Cardiac fibroblast (primary cell): ENCODE measurements around the gene SMIM35.

Experiments
- DNase-seq, 2 donors: peaks; one replicate each; pipeline versions ENCODE4 v3.0.0 to v3.0.0-alpha.2; 2010; ENCODE audit warnings: low read depth in 2 of 2
- H3K4me3 ChIP-seq, 2 donors: replicated peaks in 1 of 2; 1 replicate in 1 of 2; 2 replicates in 1 of 2; pipeline ENCODE4 v1.5.1; 2011; ENCODE audit warnings: low read depth in 2 of 2, low read length in 2 of 2, mild to moderate bottlenecking in 2 of 2, moderate library complexity in 1 of 2
- TF ChIP-seq, protein P1 (sequence below): IDR thresholded peaks from one replicate; pipeline ENCODE4 v1.5.1; 2011; ENCODE audit warnings: low read depth, mild to moderate bottlenecking, low read length, inconsistent platforms

Gene SMIM35

DNA sequence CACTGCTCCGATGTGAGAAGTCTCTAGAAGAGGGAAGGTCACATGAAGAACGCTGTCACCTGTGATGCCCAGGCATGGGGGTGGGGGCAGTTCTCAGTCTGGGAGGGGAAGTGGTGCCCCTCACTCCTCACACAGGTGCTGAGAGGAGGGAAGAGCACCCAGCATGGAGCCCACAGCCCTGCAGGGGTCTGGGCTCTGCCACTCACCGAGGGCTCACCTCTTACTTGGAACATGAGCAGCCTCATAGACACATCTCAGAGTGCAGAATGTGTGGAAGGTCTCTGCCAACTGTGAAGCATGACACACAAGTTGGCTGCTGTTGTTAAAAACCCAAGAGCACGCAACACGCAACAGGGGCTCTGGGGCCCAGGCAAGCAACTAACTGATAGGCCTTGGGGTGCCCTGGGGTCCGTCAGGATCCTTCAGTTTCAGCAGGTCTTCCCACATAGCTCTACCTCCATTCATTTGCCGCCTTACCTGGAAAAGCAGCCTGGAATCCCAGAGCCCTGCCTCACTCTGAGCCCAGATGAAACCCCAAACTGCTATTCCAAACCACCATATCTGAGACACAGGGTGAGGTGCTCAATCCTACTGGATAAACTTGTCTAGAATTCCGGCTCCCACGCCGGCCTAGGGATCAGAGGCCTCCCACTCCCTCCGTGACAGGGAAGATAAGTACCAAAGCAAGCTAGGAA lies 27.4 kb downstream of the SMIM35 start:
- H3K4me3 ChIP-seq = no peak overlapping the region
- DNase-seq = no peak
- TF ChIP-seq, protein P1, sequence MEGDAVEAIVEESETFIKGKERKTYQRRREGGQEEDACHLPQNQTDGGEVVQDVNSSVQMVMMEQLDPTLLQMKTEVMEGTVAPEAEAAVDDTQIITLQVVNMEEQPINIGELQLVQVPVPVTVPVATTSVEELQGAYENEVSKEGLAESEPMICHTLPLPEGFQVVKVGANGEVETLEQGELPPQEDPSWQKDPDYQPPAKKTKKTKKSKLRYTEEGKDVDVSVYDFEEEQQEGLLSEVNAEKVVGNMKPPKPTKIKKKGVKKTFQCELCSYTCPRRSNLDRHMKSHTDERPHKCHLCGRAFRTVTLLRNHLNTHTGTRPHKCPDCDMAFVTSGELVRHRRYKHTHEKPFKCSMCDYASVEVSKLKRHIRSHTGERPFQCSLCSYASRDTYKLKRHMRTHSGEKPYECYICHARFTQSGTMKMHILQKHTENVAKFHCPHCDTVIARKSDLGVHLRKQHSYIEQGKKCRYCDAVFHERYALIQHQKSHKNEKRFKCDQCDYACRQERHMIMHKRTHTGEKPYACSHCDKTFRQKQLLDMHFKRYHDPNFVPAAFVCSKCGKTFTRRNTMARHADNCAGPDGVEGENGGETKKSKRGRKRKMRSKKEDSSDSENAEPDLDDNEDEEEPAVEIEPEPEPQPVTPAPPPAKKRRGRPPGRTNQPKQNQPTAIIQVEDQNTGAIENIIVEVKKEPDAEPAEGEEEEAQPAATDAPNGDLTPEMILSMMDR = no peak

DNA sequence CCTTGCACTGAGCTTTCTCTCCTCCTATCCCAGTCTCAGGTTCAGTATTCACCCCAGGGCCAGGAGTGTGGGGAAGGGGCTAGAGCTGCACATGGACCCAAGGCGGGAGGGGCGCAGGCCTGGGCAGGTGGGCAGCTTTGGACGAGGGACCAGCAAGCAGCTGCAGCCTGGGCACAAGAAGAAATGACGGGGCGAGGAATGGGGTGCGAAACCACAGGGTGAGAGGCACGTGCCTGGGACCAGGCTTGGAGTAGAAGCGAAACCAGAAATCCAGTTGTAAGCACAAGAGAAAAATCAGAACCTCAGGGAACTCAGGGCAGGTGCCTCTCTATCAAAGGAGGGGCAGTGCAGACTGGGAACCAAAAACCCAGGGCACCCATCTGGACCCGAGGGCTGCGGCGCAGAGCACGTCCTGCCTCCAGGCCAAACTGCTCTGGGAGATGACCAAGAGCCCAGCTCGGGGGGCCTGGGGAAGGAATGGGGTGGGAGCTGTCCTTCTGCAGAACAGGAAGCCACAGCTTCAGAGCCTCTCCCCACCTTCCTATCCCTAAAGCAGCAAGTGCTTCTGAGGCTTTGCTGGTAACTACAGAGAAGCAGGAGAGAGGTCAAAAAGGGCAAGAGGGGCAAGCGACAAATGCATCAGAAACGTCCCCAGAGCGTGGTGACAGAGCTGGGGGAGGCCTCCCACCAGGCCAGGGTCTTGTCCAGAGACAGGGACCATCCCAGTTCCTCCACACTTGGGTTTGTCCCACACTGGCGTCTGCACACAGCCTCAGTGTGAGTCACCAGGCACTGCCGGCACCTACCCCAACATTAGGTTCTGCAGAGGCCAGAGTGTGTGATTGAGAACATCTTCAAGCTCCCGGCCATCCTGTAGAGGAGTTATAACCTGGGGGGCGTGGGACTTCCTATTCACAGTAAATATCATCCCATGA lies 28.2 kb downstream of the SMIM35 start:
- TF ChIP-seq, protein P1 = no peak
- no peak for DNase-seq
- H3K4me3 ChIP-seq = no peak overlapping the region

GRCh38 chr11:118057251-118058145 lies 29.3 kb downstream of the SMIM35 start:
- TF ChIP-seq, protein P1 = no peak
- DNase-seq = no peak
- no peak overlapping the region for H3K4me3 ChIP-seq

DNA sequence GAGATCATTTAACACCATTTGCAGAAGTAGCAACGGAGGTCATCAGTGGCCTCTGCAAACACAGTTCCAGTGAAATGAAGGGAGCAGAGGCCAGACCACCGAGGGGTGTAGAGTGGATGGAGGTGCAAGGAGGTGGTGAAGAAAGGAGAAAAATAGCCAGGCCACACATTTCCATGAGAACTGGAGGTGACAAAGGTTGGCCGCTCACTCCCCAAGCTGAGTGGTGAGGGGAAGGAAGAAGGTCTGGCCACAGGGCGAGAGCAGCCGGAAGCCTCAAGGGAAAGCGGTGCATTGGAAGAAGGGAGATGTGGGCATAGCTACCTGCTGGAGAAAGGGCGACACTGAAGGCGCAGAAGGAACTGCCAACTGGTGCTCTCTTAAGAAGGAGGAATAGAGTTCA lies 30.0 kb downstream of the SMIM35 start:
- DNase-seq = no peak
- H3K4me3 ChIP-seq = no peak overlapping the region
- TF ChIP-seq, protein P1 = no peak

DNA sequence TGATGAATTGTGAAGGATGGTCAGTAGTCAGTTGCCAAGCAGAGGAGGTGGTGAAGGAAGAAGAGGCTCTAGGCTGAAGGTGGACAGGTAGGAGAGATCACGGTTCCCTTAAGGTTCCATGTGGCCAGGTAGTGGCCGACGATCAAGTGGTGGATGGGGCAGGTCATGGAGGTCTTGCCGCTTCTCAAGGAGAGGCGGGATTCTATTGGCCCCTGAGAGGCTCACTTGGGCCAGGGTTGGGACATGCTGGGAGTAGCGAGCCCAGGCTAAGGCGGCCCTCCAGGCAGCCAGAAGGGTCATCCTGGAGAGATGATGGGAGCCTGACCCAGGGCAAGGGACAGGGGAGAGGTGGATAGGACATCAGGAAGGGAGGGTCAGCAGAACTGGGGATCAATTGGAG lies 30.8 kb downstream of the SMIM35 start:
- TF ChIP-seq, protein P1 = no peak
- no peak for DNase-seq
- H3K4me3 ChIP-seq = no peak overlapping the region
